Skin epidermis (tissue), 12 donors: ENCODE measurements around the gene MAST2.

Source experiments
- H3K27ac ChIP-seq, 21 experiments: fragments of 200-600 bp; sonication (generic) in 11 of 21; one replicate each; pipeline ENCODE4 v1.5.0; 2020; ENCODE audit warnings: mild to moderate bottlenecking in 3 of 21, inconsistent platforms in 2 of 21, moderate library complexity in 2 of 21
- H3K4me3 ChIP-seq, 7 experiments: fragments of 200-600 bp; sonication (generic) in 2 of 7; one replicate each; pipeline ENCODE4 v1.5.0; 2020; ENCODE audit warnings: inconsistent platforms in 2 of 7, mild to moderate bottlenecking in 2 of 7, moderate library complexity in 1 of 7

The MAST2 gene

DNA sequence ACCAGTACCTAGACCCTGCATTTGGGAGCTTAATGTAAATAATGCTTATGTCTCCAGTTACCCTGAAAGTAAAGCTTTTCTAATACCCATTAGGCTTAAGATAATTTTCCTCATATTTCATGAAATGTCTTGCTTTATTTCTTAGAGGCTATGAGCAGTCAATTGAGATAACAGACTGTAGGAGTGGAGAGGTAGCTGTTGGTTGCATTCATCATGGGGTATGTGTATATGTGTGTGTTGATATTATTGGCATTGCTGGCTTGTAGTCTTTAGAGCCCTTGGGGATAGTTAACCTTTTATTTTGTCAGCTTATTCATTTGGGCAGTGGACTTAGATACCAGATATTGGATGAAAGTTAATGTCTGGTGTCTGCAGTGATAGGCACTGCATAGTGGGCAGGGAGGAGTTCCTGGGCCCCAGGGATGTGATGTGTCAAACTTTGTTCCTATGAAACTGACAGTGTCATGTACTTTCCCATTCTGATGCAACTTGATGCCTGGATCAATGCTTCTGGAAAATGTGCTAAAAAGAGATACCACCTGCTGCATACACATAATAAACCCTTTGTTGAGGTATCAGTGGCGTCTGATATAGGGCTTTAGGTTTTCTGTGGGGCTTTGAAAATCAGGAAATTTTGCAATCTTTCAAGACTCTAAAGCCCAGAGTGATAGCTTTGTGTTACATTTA lies 83.9 kb downstream of the MAST2 start:
- H3K27ac ChIP-seq = no peak overlapping the region
- H3K4me3 ChIP-seq = no peak overlapping the region

DNA sequence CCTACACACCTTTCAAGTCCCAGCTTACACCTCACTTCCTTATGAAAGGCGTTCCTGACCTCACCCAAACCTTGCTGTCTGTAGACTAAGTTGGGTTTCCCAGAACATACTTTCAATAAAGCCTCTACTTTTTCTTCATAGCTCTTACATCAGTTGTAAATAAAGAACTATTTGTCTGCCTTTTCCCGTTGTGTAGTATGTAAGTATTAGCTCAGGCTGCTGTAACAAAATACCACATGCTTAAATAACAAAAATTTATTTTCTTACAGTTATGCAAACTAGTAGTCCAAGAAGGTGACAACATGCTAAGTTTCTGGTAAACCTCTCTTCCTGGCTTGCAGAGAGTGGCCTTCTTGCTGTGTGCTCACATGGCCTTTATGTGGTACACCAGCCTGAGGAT lies 86.7 kb downstream of the MAST2 start:
- no peak overlapping the region for H3K4me3 ChIP-seq
- no peak overlapping the region for H3K27ac ChIP-seq

DNA sequence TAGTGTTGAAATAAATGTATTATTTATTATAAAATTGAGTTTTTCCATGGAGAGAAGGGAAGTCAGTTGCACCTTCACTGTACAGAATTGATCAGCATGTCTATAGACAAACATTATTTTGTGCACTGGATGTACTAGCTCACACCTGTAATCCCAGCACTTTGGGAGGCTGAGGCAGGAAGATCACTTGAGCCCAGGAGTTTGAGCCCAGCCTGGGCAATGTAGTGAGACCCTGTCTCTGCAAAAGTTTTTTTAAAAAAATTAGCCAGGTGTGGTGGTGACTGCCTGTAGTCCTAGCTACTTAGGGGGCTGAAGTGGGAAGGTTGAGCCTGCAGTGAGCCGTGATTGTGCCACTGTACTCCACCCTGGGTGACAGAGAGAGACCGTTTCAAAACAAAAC lies 87.7 kb downstream of the MAST2 start:
- H3K27ac ChIP-seq = no peak overlapping the region

DNA sequence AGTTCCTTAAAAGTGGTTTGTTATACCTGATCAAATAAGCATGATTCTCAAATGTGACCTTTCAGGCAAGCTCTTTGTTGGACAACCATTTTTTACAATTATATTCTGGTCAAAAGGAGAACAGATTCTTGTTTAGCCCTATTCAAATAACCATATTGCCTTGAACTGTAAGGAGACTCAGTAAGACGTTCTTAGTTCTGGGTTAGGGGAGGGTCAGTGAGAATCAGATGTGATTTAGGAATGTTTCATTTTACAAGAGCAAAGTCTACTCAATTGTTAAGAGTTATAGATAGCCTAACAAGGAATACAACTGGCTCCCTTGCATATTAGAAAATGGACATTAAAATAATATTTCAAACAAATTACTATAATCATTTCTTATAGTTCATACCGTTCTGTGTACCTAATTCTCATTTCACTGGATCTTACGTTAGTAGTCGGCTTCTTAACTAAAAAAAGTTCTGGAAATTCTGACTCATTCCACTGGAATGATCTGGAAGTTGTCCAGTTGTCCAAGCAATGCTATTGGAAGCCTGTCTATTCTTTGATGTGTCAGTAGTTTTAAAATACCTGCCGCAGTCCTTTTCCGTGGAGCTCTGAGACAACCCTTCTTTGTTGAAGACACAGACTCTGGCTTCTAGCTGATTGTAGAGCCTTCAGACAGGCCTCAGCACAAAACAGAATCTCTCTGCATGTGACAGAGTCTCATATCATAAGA lies 88.8 kb downstream of the MAST2 start:
- no peak overlapping the region for H3K4me3 ChIP-seq
- H3K27ac ChIP-seq = peak overlapping the region in 8 of 21 experiments; percentile 26 to 67 (median 41)

More for the DNA sequence above, 87.7 kb downstream of the MAST2 start:
- no peak overlapping the region for H3K4me3 ChIP-seq

DNA sequence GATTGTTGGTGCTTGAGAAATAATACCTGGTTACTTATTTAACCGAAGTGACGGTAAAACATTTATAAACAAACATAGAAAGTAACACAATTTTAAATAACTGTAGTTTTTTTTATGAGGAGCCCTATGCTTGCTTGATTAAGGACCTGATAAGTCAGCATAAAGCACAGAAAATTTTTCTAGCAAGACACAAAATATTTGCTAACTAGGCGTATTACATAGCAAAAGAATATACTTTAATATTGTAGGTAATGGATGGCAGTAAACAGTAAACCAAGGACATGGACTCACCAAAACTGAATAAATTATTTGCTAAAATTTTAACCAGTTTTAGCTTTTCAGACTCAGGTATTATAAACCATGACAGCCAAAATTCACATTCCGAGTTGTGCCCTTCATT lies 90.9 kb downstream of the MAST2 start:
- no peak overlapping the region for H3K27ac ChIP-seq
- no peak overlapping the region for H3K4me3 ChIP-seq

DNA sequence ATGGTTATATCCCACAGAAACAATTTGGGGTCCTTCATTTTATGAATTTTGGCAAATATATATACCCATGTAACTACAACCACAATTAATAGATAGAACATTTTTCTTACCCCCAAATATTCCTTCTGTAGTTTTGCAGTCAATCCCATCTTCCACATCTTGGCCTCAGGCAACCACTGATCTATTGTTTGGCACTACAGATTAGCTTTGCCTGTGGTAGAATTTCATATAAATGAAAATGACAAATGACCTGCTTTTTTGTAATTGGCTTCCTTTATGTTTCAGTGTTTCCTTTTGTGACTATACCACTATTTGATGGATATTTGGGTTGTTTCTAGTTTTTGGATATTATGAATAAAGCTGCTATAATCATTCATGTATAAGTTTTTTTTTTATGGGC lies 91.5 kb downstream of the MAST2 start:
- no peak overlapping the region for H3K27ac ChIP-seq
- H3K4me3 ChIP-seq = no peak overlapping the region

DNA sequence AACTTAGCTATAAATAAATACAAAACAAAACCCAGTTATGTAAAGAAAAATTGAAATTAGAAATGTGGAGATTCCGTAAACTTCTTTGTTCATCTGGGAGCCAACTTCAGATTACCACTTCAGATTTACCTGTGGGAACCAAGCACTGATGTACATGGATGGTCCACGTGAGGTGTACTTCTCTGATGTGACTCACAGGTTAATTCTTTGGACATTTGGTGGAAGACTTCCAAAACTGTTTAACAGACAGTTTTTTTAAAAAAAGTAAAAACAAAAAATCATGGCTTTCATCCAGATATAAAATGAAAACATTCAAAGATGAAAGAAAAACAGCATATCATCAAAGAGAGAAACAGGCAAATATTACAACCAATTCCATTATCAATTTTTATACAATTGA lies 92.0 kb downstream of the MAST2 start:
- Histone ChIP-seq H3K4me3 (no peak overlapping the region), H3K27ac (no peak overlapping the region)

DNA sequence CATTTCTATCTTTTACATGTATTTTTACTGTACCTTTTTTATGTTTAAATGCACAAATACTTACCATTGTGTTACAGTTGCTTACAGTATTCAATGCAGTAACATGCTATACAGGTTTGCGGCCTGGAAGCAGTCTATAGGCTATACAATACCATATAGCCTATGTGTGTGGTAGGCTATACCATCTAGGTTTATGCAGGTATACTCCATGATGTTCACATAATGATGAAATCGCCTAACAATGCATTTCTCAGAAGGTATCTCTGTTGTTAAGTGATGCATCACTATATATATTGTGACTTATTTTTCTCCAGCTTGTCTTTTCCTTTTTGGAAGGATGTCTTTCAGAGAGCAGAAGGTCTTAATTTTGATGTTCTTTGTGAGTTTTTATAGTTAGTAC lies 103.5 kb downstream of the MAST2 start:
- H3K4me3 ChIP-seq = no peak overlapping the region

DNA sequence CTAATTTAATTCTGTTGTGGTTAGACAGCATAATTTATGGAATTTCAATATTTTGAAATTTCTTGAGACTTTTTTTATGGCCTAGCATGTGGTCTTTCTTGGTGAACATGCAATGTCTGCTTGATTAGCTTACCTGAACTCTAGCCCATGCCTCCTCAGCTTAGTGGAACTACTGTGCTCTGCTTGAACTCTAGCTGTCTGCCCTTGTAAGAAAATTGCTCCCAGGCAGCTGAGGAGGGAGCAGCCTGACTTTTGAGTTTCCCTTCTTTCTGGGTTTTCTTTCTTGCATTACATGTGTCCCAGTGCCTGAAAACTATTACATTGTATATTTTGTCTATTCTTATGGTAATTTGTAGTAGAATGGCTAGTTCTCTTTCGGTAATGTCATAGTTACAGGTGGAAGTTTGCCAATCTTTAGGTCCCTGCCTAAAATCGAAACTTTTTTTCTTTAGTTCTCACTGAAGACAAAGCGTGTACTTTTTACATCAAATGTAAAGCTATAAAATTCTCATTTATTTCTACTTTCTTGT lies 105.3 kb downstream of the MAST2 start:
- Histone ChIP-seq H3K4me3 (no peak overlapping the region), H3K27ac (no peak overlapping the region)

More for the DNA sequence above, 103.5 kb downstream of the MAST2 start:
- no peak overlapping the region for H3K27ac ChIP-seq

DNA sequence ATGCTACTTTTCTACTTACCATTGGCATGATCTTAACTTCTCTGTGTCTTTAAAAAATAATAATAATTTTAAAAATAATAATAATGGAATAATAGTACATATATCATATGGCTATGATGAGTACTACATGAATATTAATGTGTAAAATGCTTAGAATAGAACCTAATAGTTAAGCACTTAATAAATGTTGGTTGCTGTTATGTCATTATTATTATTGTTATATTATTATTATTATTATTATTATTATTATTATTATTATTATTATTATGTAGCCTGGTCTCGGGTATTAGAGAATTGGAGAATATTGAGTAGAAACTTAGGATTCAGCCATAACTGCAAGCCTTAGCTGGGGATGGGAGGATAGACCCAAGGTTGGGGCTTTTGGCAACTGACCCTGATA lies 108.2 kb downstream of the MAST2 start:
- Histone ChIP-seq H3K4me3 (no peak overlapping the region), H3K27ac (no peak overlapping the region)

DNA sequence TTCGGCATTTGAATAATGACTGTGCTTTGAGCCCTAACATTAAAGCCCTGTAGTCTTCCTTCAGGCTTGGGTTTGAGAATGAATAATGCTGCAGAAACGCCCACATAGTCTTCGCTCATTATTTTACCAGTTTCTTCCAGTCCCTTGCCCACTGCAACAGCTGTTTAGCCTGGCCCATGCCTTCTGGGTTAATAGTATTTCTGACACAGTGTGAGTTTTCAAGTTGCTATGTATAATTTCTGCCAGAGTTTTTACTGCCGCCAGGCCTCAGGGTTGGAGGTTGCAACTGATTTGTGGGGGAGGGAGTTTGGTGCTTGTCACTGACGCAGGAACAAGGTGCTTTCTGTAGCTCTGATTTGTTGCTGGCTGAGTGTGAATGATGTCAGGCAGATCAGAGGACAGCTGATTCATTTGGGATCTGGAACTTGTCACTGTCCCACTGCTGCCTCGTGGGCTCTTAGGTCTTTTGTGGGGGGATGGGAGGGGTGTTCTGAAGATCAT lies 109.8 kb downstream of the MAST2 start:
- Histone ChIP-seq H3K4me3 (no peak overlapping the region), H3K27ac (peak overlapping the region in 5 of 21 experiments; percentile 0 to 52 (median 26))

DNA sequence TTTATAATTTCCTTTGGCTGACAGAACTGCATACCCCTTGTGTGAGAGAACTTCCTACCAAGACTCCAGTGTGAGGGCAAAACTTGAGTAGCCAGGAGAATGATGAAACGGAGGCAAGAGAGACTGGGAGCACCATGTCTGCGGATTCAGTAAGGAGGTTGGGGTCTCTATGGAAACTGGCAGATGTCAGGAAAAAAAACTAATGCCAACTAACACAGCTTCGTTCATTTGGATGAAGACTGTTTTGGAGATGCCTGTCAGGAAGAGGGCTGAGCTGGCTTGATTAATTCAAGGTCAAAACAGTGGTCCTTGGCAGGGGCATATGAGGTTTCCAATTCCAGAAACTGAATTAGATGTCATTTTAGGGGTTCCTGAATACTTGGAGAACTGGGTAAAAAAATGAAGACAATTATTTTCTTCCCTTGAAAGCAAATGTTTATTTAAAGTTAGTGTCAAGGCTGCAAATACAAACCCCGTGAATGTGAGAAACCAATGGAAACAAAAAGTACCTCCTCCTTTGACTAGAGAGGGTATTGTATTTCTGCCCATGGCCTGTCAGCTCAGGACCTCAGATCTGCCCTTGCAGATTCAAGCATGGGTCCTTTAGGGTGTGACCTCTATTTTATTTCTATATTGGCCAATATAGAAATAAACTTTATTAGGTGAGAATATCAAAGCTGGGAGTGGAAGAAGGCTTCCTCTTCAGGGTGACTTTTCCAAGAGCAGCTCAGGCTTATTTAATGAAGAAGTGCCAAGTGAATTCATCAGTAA lies 110.5 kb downstream of the MAST2 start:
- no peak overlapping the region for H3K4me3 ChIP-seq
- peak overlapping the region in 4 of 21 experiments; percentile 0 to 26 (median 15) for H3K27ac ChIP-seq

DNA sequence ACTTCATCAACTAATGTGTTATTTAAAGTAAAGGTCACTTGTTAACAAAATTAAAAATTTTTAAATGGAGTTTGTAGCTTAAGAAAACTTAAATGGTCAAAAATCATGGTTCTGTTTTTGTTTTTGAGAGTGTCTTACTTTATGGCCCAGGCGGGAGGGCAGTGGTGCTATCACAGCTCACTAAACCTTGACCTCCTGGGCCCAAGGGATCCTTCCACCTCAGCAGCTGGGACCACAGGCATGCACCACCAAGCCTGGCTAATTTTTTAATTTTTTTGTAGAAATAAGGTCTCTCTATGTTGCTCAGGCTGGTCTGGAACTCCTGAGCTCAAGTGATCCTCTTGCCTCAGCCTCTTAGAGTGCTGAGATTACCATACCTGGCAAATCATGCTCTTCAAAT lies 111.4 kb downstream of the MAST2 start:
- H3K27ac ChIP-seq = no peak overlapping the region

DNA sequence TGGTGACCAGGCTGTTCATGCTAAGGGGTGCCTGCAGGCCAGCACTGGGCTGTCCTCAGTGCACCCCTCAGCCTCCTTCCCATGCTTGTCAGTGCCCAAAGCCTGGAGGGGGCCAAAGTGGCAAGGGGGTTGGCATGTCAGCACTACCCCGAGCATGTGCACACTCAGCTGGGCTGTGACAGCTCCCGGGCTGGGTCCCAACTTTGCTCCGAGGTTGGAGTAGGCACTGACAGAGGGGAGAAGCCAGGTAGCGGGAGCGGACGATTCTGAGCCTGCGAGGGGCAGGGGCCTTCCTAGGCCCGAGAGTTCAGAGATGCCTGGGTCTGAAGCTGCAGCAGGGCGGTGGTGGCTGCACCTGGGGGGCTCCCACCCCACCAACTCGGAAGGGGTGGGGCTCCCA lies 119.0 kb downstream of the MAST2 start:
- Histone ChIP-seq H3K27ac (no peak overlapping the region), H3K4me3 (no peak overlapping the region)

More for the DNA sequence above, 111.4 kb downstream of the MAST2 start:
- no peak overlapping the region for H3K4me3 ChIP-seq

DNA sequence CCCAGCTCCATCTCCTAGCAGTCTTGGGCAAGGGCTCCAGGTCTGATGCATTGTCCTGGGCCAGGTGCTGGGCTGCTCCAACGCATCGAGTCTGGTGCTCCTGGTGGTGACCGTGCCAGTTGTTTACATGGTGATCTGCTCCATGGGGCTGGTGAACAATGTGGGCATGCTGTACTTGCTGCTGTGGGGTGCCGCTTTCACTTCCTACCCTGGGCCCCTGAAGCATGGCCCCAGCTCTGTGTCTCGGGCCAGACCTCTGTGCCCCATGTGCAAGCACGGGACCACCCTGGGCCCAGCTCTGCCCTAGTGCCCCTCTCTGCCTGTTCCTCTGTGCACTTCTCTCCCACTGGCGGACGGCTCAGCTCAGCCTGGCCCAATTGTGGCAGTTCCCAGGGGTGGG lies 119.4 kb downstream of the MAST2 start:
- no peak overlapping the region for H3K27ac ChIP-seq
- H3K4me3 ChIP-seq = no peak overlapping the region

DNA sequence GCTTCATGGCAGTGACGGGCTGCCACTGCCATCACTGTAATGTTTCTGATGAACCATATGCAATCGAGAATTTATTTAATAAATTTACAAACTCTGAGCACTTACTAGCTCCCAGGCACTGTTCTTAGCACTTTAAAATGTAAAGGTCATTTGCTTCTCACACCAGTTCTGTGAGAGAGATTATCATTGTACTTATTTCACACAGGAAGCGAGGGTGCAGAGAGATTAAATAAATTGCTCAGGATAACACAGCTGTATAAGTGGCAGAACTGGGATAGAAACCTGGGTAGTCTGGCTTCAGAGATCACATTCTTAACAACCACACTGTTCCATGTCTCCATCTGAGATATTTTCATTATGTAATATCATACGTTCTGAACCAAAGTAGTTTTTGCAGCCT lies 119.9 kb downstream of the MAST2 start:
- Histone ChIP-seq H3K27ac (no peak overlapping the region), H3K4me3 (no peak overlapping the region)

DNA sequence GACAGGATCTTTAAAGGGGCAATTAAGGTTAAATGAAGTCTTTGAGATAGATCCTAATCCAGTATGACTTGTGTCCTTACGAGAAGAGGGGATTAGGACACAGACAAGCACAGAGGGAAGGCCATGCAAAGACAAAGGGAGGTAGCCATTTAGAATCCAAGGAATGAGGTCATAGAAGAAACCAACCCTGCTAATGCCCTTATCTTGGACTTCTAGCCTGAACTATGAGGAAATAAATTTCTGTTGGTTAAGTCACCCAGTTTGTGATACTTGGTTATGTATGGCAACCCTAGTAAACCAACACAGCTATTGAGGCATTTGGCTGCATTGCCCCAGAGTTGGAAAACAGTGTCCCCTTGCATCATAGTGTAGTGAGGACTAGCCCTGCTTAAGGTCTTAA lies 121.3 kb downstream of the MAST2 start:
- Histone ChIP-seq H3K4me3 (no peak overlapping the region), H3K27ac (no peak overlapping the region)

DNA sequence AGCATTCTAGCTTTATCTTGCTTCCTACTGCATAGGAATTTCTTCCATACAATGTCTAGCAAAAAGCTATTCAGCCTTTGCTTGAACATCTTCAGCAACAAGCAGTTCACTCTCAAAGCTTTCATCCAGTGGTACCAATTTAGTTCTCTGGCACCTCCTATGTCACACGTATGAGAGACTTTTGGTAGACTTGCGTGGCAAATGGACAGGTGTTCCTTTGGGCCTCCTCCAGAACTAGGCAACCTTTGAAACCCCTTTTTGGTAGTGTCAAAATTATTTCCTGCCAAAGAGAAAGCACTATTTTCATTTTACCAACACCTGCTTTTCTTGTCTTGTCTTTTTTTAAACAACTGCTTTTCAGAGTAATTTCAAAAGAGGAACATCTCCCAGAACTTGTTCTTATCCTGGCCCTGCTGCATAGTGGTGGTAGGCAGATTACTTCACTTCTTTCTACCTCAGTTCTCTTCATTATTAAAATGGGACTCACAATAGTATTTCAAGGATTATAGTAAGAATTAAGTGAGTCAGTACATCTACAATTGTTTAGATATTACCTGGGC lies 122.4 kb downstream of the MAST2 start:
- Histone ChIP-seq H3K4me3 (no peak overlapping the region), H3K27ac (no peak overlapping the region)

DNA sequence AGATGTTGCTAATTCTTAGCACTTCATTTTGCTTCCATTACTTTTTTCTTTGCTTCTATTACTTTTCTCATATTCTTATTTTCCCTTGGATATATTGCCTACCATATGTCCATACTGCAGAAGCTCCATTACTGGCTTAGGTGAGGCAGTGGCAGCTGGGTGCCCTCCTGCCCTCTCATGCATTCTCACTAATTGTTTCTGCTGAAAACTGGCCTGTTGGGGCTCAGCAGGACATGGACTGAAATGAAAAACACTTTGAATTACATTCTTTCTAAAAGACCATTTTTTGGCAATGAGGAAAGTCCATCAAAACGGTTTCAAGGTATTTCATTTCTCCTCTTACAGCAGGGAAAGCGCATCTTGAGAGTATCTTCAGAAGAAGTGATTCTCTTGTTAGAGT lies 122.9 kb downstream of the MAST2 start:
- no peak overlapping the region for H3K27ac ChIP-seq
- H3K4me3 ChIP-seq = no peak overlapping the region
